Panc1 (cell line): Measurements from ENCODE around the gene ATXN7. TPM values are rescaled to one million over a fixed set of nuclear protein-coding genes. Genes with fewer than 3 reads are reported as not detected.

ENCODE experiments used
- ATAC-seq: fragments of 200-7000 bp; cut with Tn5 transposase; 2 replicates; pipeline ENCODE4 v1.9.1; 2020; ENCODE audit warnings: mild to moderate bottlenecking, moderate library complexity
- BruUV-seq: library from RNA; stranded (reverse); fragments of 400-500 nt; replicated peaks from 2 replicates; lab custom pipeline; 2021; lab: Mats Ljungman, UMichigan
- CTCF ChIA-PET: fragments of 300-600 bp; sonication (Branson Sonifier 250); formaldehyde crosslinking; loops from one replicate; lab custom pipeline; 2022; ENCODE audit warnings: antibody characterized with exemption; lab: Charles Lee
- POLR2A ChIA-PET: fragments of 300-600 bp; sonication (Branson Sonifier 250); formaldehyde crosslinking; loops from one replicate; lab custom pipeline; 2022; ENCODE audit warnings: antibody characterized with exemption; lab: Charles Lee
- DNase-seq: peaks from one replicate; pipeline ENCODE4 v3.0.0-alpha.2; 2010; ENCODE audit warnings: low read depth, low spot score
- H3K27ac ChIP-seq: 2 replicates; pipeline ENCODE4 v1.5.1; 2011; ENCODE audit warnings: mild to moderate bottlenecking, low read length, inconsistent platforms
- H3K27me3 ChIP-seq: fragments of 200-500 bp; sonication (Bioruptor generic); 2 replicates; pipeline ENCODE4 v1.6.0; 2014; ENCODE audit warnings: low read length, inconsistent platforms; ENCODE audit not compliant: control insufficient read depth, insufficient read depth
- H3K36me3 ChIP-seq: fragments of 200-500 bp; sonication (Bioruptor generic); 2 replicates; pipeline ENCODE4 v1.5.1; 2014; ENCODE audit warnings: inconsistent platforms, mild to moderate bottlenecking, low read length, moderate library complexity; ENCODE audit not compliant: control insufficient read depth, insufficient read depth
- H3K4me1 ChIP-seq: 2 replicates; pipeline ENCODE4 v1.5.1; 2011; ENCODE audit warnings: inconsistent platforms, mild to moderate bottlenecking, low read length, moderate library complexity; ENCODE audit not compliant: control insufficient read depth, insufficient read depth
- H3K4me3 ChIP-seq, 2 experiments: 2 replicates each; pipeline ENCODE4 v1.5.1; 2011 to 2012; ENCODE audit warnings: low read depth in 2 of 2, low read length in 2 of 2, mild to moderate bottlenecking in 2 of 2, inconsistent platforms in 1 of 2, moderate library complexity in 1 of 2
- H3K9me3 ChIP-seq: fragments of 200-500 bp; sonication (Bioruptor generic); 2 replicates; pipeline ENCODE4 v1.5.1; 2014; ENCODE audit warnings: low read depth, mild to moderate bottlenecking, inconsistent platforms, low read length, moderate library complexity; ENCODE audit not compliant: control insufficient read depth, insufficient read depth
- CTCF ChIP-seq: fragments of 450-650 bp; IDR thresholded peaks from 2 replicates; pipeline ENCODE4 v1.5.1; 2017; ENCODE audit warnings: mild to moderate bottlenecking
- POLR2AphosphoS5 ChIP-seq: IDR thresholded peaks from 2 replicates; pipeline ENCODE4 v1.6.1; 2012; ENCODE audit warnings: mild to moderate bottlenecking, low read depth, low read length, moderate library complexity
- REST ChIP-seq, 2 experiments: IDR thresholded peaks; 2 replicates each; pipeline ENCODE4 v1.6.1; 2011 to 2012; ENCODE audit warnings: low read depth in 2 of 2, control low read depth in 1 of 2, low read length in 1 of 2, mild to moderate bottlenecking in 1 of 2, moderate library complexity in 1 of 2; ENCODE audit not compliant: insufficient read depth in 1 of 2
- SIN3A ChIP-seq: IDR thresholded peaks from 2 replicates; pipeline ENCODE4 v1.6.1; 2012; ENCODE audit warnings: low read depth, mild to moderate bottlenecking, low read length, moderate library complexity, borderline replicate concordance; ENCODE audit not compliant: insufficient read depth
- TCF7L2 ChIP-seq: IDR thresholded peaks from 2 replicates; pipeline ENCODE4 v1.6.1; 2011; ENCODE audit warnings: mild to moderate bottlenecking, low read depth, low read length, inconsistent platforms
- in situ Hi-C: cut with HindIII; loops from 2 replicates; pipeline ENCODE4 v1.10.0; 2016; ENCODE audit warnings: low sequenced_read_pairs, low pct_unique_long_range_greater_than_20kb
- intact Hi-C: fragments of 100-400 bp; cut with micrococcal nuclease; formaldehyde crosslinking; loops from one replicate; pipeline ENCODE4 v1.10.0; 2022; ENCODE audit not compliant: unreplicated experiment
- total RNA-seq: library from RNA; stranded (reverse); gene quantifications from one replicate; pipeline ENCODE4 v1.2.1, GENCODE V29; 2021; ENCODE audit not compliant: unreplicated experiment

ATXN7 gene
- total RNA-seq, 1 experiment from 2014 or later, result 17.3 TPM

GRCh38 chr3:63891518-63891917 is 27.9 kb downstream of the ATXN7 start:
- Histone ChIP-seq H3K4me3 (no peak overlapping the region), H3K36me3 (no peaks in the 10 kb centered on the region), H3K27ac (no peak overlapping the region), H3K4me1 (no peaks in the 10 kb centered on the region), H3K27me3 (no peaks in the 10 kb centered on the region), H3K9me3 (no peaks in the 10 kb centered on the region)
- DNase-seq, result no peak
- intact Hi-C loops, result no loop called here
- no peak for TF ChIP-seq SIN3A
- no peak for TF ChIP-seq TCF7L2
- no peak for TF ChIP-seq REST (IDR thresholded peaks at IDR 0.05; ENCODE audit: insufficient read depth in 1 of 2, low read depth in 2 of 2, low read length in 1 of 2)
- no peak for TF ChIP-seq CTCF
- no peak for TF ChIP-seq POLR2AphosphoS5
- no peak for ATAC-seq
- POLR2A ChIA-PET, result no interaction called here
- in situ Hi-C loops, result no loop called here
- CTCF ChIA-PET, result no interaction called here
- no TSS peak for BruUV-seq

GRCh38 chr3:63892773-63893352 is 29.2 kb downstream of the ATXN7 start:
- ATAC-seq (no peak), DNase-seq (no peak)
- ChIA-PET CTCF (interaction anchor here (0.8 kb wide), 1 partner anchor 1179 kb away, joined by 24 read pairs; no protein-coding TSS in a partner anchor), POLR2A (no interaction called here)
- no peaks in the 10 kb centered on the region for H3K9me3 ChIP-seq
- no TSS peak for BruUV-seq
- TF ChIP-seq TCF7L2 (no peak), REST (IDR thresholded peaks at IDR 0.05; ENCODE audit: insufficient read depth in 1 of 2, low read depth in 2 of 2, low read length in 1 of 2) (no peak), CTCF (no peak), POLR2AphosphoS5 (no peak), SIN3A (no peak)
- no peak overlapping the region for H3K27ac ChIP-seq
- intact Hi-C loops, result no loop called here
- H3K4me1 ChIP-seq, result no peaks in the 10 kb centered on the region
- H3K4me3 ChIP-seq, result no peak overlapping the region
- in situ Hi-C loops, result no loop called here
- H3K27me3 ChIP-seq, result no peaks in the 10 kb centered on the region
- no peaks in the 10 kb centered on the region for H3K36me3 ChIP-seq
